Umbilical cord (tissue), 2 donors: ENCODE measurements around the gene IL1F10. TPM values are rescaled to one million over a fixed set of nuclear protein-coding genes. Genes with fewer than 3 reads are reported as not detected.

ENCODE experiments used
- DNase-seq: peaks from one replicate; pipeline ENCODE4 v3.0.0-alpha.2; 2015; ENCODE audit warnings: low spot score
- total RNA-seq: library from RNA; depleted of rRNA; stranded (reverse); fragments of >200 nt; gene quantifications from one replicate; pipeline ENCODE4 v1.2.3, GENCODE V29; 2014; ENCODE audit warnings: low replicate concordance; ENCODE audit not compliant: insufficient read depth

The IL1F10 gene
- total RNA-seq, 1 donor from 2014 or later = 0.72 TPM

DNA sequence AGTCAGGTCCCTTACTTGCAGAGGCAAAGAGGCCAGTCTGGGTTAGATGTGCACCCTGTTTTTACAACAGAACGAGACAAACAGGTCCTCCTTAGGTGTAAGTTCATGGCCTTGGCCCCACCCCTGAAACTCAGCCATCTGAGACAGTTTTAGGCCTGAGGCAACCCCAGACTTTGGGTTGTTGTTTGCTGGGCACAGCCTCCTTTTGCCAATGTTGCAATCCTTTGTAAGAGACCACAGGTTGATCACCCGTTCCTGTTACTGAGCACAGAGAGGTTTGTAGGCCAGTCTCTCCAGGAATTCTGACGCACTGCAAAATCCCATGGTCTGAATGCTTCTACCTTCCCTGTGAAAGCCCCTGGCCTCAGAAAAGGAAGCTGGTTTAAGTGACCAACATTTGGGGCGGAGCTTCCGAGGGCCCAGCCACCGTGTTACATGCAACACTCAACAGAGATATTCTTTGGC, 44.1 kb downstream of the IL1F10 start:
- DNase-seq = no peak

DNA sequence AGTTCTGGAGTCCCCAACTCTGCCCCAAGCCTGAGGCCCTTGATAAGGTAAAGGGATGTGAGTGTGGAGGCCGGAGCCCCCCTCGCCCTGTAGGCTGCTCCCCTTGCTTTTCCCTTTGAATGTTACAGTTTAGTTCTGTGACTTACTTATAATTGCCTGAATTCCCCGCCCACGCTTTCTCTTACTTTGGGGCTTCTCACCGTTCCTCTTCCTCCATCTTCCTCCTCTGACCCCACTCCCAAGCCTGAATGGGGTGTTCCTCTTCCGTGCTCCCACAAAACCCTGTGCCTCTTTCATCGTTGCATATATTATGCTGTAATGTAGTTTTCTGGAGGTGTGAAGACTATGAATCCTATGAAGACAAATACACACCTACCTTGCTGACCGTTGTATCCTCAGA, 44.7 kb downstream of the IL1F10 start:
- no peak for DNase-seq

DNA sequence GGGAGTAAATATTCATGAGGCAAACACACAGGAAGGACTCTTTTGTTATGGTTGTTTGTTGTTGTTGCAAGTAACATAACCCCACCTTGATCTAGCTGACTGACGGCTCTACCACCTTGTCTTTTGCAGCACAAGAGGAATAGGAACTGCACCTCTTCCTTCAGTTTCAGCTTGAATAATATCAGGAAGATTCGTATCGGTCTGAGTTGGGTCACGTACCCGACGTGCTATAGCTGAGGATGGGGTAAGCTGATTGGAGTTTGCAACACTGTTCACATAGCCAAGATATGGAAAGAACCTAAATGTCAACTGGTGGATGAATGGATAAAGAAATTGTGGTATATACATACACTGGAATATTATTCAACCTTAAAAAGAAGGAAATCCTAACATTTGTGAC, 45.1 kb downstream of the IL1F10 start:
- DNase-seq = no peak

DNA sequence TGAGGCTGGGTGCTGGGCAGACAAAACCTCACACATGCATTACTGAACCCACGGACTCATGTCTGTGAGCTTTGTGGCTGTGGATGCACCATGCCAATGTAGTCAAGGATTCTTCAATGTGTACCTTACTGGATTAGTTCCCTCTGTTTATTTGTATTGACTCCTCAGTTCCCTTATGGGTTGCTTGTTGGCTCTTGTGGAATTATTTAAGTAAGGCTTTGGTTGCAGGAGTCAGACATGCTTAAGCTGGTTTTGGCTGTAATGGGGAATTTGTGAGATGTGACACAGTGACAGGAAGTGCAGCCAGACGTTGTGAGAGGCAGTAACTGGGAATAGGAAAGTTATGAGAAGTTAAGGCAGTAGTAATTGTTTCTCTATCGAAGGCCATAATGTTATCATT, 46.0 kb downstream of the IL1F10 start:
- DNase-seq = no peak

DNA sequence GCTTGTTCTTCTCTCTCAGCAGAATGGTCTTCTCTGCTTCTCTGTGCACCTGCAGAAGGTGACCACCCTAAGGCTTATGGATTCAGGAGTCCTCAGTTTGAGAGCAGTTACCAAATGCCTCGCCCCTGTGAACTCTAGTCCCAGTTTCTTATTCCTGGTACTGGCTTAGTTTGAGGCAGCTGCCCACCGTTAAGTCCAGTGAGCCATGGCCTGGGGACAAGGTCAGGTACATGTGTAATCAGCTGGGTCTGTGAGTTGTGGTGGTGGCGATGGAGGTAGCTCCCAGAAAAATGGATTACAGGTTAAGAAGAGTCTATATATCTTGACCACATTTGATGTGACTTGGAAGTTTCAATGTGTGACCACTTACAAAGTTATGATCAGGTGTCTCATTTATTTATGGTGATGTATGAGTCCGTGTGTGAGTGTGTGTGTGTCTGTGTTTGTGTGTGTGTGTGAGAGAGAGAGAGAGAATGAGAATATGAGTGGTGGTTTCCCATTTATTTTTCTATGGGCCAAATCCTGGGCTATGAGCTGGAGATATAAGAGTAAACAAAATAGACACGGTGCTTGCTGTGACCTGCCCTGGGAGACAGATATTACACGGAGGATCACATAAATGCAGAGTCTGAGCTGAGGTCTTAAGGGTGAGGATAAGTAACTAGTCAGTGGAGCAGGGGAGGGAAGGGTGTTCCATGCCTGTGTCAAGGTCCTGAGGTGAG, 46.6 kb downstream of the IL1F10 start:
- no peak for DNase-seq

DNA sequence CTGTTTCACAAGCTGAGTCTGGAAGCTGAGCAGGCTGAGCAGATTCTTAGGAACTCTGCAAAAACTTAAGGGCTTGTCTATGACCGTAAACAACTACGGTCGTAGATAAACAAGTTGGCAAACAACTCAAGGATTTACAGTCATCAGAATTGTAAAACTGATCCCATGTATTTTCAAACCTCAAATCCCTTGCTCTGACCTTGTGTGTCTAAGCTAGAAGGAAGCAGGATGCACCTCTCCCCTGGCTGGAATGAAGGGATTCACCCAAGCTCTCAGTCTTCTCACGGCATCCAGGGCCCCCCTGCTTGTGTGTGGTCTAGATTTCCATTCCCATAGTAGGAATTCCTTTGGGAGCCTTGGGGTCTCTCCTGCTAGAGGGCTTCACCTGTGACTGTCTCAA, 47.2 kb downstream of the IL1F10 start:
- no peak for DNase-seq

DNA sequence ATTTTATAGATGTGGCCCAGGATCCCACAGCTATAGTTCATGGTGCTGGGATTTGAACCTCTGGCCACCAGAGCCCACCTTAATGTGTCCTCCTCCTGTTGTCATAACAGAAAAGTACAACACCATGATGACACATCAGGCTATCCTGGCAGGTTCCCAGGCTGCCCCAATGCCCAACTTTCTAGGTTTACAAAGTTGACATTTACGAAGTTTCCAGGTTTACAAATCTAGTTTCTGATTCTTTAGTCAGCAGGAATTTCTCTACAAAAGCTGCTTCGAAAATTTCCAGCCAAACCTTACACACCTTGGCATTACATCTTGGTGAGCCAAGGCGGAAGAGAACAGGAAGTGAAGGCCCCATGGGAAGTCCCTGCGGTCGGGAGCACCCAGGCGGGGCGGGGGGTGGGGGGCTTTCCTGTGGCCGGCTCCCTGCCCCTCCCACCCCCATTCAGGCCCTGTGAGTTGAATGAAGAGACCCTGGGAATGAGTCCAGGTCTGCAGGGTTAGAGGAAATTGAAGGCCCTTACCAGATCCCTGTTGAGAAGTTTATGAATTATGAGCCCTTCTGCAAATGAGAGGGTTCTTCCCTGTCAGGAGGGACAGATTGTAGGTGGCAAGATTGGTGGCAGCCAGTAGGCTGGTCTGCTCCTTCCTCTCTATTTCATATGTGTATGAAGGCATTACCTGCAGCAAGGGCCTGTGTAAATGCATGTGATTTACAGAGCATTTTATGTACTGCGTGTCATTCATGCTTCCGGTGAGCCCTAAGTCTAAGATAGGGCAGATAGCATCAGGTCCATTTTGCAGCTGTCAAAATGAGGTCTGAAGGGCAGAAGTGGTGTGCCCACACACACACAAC, 48.6 kb downstream of the IL1F10 start:
- DNase-seq = no peak

DNA sequence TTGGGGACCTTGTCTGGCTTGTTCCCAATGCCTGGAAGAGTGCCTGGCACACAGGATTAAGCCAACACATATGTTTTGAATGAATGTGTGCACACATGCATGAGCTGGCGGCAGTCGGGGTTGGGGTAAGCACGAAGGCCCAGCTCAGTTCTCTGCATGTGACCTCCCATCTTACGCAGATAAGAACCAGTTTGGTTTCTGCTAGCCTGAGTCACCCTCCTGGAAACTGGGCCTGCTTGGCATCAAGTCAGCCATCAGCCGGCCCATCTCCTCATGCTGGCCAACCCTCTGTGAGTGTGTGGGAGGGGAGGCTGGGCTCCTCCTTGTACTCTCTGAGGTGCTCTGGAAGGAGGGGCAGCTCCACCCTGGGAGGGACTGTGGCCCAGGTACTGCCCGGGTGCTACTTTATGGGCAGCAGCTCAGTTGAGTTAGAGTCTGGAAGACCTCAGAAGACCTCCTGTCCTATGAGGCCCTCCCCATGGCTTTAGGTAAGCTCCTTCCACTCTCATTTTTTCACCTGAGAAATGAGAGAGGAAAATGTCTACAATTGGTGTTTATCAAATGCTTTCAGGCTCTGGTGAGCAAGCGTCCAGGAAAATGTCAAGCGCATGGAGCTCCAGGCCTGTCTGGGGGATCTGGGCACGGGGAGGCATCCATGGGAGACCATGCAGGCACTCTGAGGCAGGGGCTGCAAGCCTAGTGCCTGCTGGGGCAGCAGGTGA, 49.9 kb downstream of the IL1F10 start:
- DNase-seq = peak; percentile 42

DNA sequence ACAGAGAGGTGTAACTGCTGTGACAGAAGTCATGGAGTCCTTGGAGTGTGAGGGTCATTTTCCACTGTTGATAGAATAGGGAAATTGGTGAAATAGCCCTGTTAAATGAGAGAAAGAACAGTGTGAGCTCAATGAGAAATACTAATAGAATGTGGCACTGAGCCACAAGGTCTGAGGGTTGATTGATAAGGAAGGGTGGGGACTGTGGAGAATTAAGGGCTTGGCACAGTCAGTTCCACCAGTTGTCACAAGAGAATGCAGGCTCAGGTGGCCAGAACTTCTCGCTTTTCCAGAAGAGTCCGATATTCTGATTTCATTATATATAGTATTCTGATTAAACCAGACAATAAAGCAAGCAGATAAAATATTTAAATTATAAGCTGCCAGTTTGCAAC, 50.5 kb downstream of the IL1F10 start:
- no peak for DNase-seq

DNA sequence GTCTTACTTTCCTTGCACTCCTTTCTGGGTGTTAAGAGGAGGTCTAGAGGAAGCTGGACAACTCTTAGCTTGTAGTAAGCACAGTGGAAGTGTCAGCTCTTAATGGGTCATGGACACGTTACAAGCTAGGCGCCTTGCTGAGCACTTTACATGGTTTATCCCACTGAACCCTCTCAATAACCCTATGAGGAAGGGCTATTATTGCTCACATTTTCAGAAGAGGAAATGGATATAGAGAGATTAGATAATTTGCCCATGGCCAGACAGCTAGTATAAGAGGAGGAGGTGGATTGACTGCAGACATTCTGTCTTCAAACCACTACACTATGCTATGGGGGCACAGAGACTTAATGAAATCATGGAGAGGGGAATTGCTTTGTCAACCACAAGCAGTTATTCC, 51.3 kb downstream of the IL1F10 start:
- no peak for DNase-seq

DNA sequence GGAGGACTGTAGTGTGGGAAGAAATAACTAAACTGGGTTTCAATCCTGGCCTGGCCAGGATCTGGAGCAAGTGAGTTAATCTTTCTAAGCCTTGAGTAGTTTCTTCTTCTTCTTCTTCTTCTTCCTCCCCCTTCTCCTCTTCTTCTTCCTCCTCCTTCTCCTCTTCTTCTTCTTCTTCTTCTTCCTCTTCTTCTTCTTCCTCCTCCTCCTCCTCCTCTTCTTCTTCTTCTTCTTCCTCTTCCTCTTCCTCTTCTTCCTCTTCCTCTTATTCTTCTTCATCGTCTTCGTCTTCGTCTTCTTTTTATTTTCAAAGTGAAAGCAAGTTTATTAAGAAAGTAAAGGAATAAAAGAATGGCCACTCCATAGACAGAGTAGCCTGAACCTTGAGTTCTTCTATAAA, 53.1 kb downstream of the IL1F10 start:
- no peak for DNase-seq

DNA sequence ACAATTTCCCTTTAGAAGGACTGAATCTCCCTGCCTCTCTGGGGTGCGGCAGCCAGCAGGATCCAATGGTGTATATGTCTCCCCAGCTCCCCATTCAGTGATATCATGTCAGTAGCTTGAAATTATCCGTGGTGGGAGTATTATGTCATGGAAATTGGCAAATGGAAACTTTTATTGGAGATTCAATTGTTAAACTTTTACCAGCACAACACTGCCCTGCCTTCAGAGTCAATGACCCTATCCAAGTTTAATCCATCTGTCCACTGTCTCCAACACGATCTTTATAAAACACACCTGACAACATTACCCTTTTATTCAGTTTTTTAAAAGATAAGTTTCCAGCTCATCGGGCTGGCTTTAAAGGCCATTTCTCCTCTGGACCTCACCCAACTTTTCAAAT, 54.6 kb downstream of the IL1F10 start:
- DNase-seq = no peak

DNA sequence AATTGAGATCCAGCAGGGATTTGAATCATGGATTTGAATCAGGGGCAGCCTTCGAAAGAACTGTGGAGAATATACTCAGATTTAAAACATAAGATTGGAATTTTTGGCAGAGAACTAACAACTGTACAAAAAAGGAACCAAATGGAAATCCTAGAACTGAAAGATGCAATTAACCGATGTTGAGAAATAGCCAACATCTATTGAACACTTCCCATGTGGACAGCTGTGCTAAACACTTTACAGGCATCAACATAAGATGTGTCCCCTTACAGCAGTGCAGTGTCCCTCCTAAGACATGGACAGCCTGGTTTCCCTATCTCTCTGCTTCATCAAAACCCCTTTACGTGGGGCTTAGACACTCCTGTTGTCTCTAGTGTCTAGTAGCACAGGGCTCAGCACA, 56.0 kb downstream of the IL1F10 start:
- DNase-seq = no peak

DNA sequence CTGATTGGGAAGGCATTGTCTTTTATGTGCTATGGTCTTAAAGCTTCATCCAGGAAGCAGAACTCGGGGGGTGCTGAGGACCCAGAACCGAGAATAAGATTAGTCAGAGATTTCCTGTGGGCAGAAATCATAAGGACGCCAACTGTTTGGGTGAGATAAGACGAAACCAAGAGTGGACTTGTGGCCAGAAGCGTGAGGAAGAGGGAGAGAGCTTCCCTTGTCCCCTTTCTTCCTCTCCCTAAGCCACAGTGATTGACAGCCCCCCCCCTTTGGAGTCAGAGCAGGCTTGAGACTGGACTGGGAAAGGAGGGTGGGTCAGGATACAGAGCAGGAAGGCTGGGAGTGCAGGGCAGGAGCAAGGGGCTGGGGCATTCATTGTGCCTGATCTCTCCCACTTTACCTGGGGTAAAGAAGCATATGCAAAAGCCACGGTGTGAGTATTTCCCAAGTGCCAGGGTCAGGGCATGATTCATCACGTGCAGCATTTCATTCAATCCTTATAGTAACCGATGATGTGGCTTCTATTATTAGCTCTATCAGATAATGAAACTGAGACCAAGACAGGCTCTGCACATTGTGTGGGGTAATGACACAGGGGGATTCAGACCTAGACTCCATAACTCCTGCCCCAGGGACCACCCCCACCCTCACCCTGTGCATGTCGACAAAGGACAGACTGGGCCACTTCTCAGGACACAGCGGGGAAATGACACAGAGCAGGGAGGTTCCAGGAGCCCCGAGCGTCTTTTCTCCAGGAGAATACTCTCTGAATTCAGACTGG, 56.6 kb downstream of the IL1F10 start:
- no peak for DNase-seq

Other genes starting within 250 kb of the IL1F10 start
- 3.1 TPM for gene IL1B, start 231.2 kb upstream of the IL1F10 start, total RNA-seq
- not detected for gene IL37, start 156.8 kb upstream of the IL1F10 start, total RNA-seq
- gene IL36G, start 90.0 kb upstream of the IL1F10 start, total RNA-seq = not detected
- gene IL36A, start 62.5 kb upstream of the IL1F10 start, total RNA-seq = not detected
- 2.4 TPM for gene IL36B, start 15.1 kb upstream of the IL1F10 start, total RNA-seq
- gene IL36RN, start 8.8 kb upstream of the IL1F10 start, total RNA-seq = 6.0 TPM
- 1.2 TPM for gene IL1RN, start 59.6 kb downstream of the IL1F10 start, total RNA-seq
- 6.5 TPM for gene PSD4, start 106.0 kb downstream of the IL1F10 start, total RNA-seq
- 0.24 TPM for gene PAX8, start 211.0 kb downstream of the IL1F10 start, total RNA-seq